ENCODE measurements around the gene PAH.

Gene PAH

GRCh38 chr12:102816816-102817434, 100.1 kb downstream of the PAH start:
- no peak overlapping the region for H3K27ac ChIP-seq (ENCODE audit: low read depth, low read length, severe bottlenecking)
- WGBS, 2 experiments (ENCODE audit: insufficient coverage in 2 of 2): no CpG with 5 or more reads among the region's 5 CpGs
- no peak overlapping the region for H3K4me3 ChIP-seq (ENCODE audit: extremely low read depth, insufficient read depth, low read length, poor library complexity, severe bottlenecking)
- H3K36me3 ChIP-seq (ENCODE audit: control insufficient read depth, insufficient read depth, low read length): no peaks in the 10 kb centered on the region
- no peaks in the 10 kb centered on the region for H3K4me1 ChIP-seq (ENCODE audit: control insufficient read depth, insufficient read depth, low read length, poor library complexity, severe bottlenecking)
- no peaks in the 10 kb centered on the region for H3K9me3 ChIP-seq (ENCODE audit: control insufficient read depth, low read length)

- Histone ChIP-seq H3K27ac (ENCODE audit: low read depth, low read length, severe bottlenecking) (no peak overlapping the region), H3K9me3 (ENCODE audit: control insufficient read depth, low read length) (no peaks in the 10 kb centered on the region), H3K4me1 (ENCODE audit: control insufficient read depth, insufficient read depth, low read length, poor library complexity, severe bottlenecking) (no peaks in the 10 kb centered on the region), H3K4me3 (ENCODE audit: extremely low read depth, insufficient read depth, low read length, poor library complexity, severe bottlenecking) (no peak overlapping the region), H3K36me3 (ENCODE audit: control insufficient read depth, insufficient read depth, low read length) (no peaks in the 10 kb centered on the region)
- WGBS, 2 experiments (ENCODE audit: insufficient coverage in 2 of 2): no CpG with 5 or more reads among the region's 2 CpGs
Observed at GRCh38 chr12:102814691-102815367, 102.2 kb downstream of the PAH start.

- Histone ChIP-seq H3K4me1 (ENCODE audit: control insufficient read depth, insufficient read depth, low read length, poor library complexity, severe bottlenecking) (no peaks in the 10 kb centered on the region), H3K9me3 (ENCODE audit: control insufficient read depth, low read length) (no peaks in the 10 kb centered on the region), H3K27ac (ENCODE audit: low read depth, low read length, severe bottlenecking) (no peak overlapping the region), H3K4me3 (ENCODE audit: extremely low read depth, insufficient read depth, low read length, poor library complexity, severe bottlenecking) (no peak overlapping the region), H3K36me3 (ENCODE audit: control insufficient read depth, insufficient read depth, low read length) (no peaks in the 10 kb centered on the region)
- WGBS, 2 experiments (ENCODE audit: insufficient coverage in 2 of 2): 51% methylated on average over 2 of the region's 8 CpGs; no CpG with 5 or more reads in 1 of the 2 experiments
Observed at GRCh38 chr12:102812344-102812743, 104.7 kb downstream of the PAH start.

DNA sequence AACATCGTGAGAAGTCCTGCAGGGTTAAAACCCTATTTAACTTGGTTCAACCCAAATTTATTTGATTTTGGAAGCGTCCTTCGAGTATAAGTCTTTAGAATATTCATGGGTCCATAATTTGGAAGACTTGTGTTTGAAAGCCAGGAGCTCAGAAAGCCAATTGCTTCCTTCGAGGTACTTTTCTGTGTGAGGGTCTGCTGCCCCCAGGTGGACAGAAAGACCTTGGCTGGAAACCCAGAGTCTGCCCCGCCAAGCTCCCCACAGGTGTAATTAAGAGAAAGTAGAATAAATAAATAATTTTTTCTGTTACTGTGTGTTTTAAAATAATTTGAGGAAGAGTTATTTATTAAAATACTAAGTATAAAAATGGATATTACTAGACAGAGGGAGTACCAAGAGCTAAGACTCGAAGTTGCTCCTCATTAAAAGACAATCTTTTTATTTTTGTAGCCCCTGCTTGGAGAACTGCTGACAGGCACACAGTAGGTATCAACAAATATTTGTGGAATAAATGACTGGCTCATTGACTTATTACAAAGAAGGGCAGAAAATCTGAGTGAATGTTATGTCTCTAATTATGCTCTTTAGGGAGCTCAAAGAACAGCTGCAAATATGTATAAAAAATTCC, 105.8 kb downstream of the PAH start:
- WGBS, 2 experiments (ENCODE audit: insufficient coverage in 2 of 2): 20 to 49% methylated on average over 4 of the region's 6 CpGs

DNA sequence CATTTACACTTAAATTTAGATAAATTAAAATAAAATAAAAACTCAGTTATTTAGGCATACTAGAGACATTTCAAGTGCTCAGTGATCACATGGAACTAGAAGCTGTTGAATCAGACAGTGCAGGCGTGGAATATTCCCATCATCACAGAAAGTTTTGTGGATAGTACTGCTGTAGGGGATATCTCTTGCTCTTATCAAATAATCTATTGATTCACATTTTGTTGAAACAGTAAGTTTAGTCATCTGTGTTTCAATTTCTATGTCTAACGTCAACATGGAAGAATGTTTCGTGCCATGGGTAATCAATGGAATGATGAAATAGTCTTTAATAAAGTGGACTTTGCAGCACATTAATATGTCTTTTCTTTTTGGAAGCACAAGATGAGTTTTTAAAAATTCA, 108.6 kb downstream of the PAH start:
- H3K9me3 ChIP-seq (ENCODE audit: control insufficient read depth, low read length): no peaks in the 10 kb centered on the region
- H3K4me1 ChIP-seq (ENCODE audit: control insufficient read depth, insufficient read depth, low read length, poor library complexity, severe bottlenecking): no peaks in the 10 kb centered on the region
- no peak overlapping the region for H3K4me3 ChIP-seq (ENCODE audit: extremely low read depth, insufficient read depth, low read length, poor library complexity, severe bottlenecking)
- 100% methylated on average over 2 of the region's 3 CpGs; no CpG with 5 or more reads in 1 of the 2 experiments for WGBS, 2 experiments (ENCODE audit: insufficient coverage in 2 of 2)
- H3K27ac ChIP-seq (ENCODE audit: low read depth, low read length, severe bottlenecking): no peak overlapping the region
- no peaks in the 10 kb centered on the region for H3K36me3 ChIP-seq (ENCODE audit: control insufficient read depth, insufficient read depth, low read length)

More for the DNA sequence above, 105.8 kb downstream of the PAH start:
- Histone ChIP-seq H3K9me3 (ENCODE audit: control insufficient read depth, low read length) (no peaks in the 10 kb centered on the region), H3K36me3 (ENCODE audit: control insufficient read depth, insufficient read depth, low read length) (no peaks in the 10 kb centered on the region), H3K4me3 (ENCODE audit: extremely low read depth, insufficient read depth, low read length, poor library complexity, severe bottlenecking) (no peak overlapping the region), H3K4me1 (ENCODE audit: control insufficient read depth, insufficient read depth, low read length, poor library complexity, severe bottlenecking) (no peaks in the 10 kb centered on the region), H3K27ac (ENCODE audit: low read depth, low read length, severe bottlenecking) (no peak overlapping the region)

GRCh38 chr12:102806592-102806991, 110.5 kb downstream of the PAH start:
- 80 to 85% methylated on average over 2 of the region's 2 CpGs for WGBS, 2 experiments (ENCODE audit: insufficient coverage in 2 of 2)
- no peak overlapping the region for H3K4me3 ChIP-seq (ENCODE audit: extremely low read depth, insufficient read depth, low read length, poor library complexity, severe bottlenecking)
- H3K9me3 ChIP-seq (ENCODE audit: control insufficient read depth, low read length): no peaks in the 10 kb centered on the region
- no peak overlapping the region for H3K27ac ChIP-seq (ENCODE audit: low read depth, low read length, severe bottlenecking)
- no peaks in the 10 kb centered on the region for H3K36me3 ChIP-seq (ENCODE audit: control insufficient read depth, insufficient read depth, low read length)
- no peaks in the 10 kb centered on the region for H3K4me1 ChIP-seq (ENCODE audit: control insufficient read depth, insufficient read depth, low read length, poor library complexity, severe bottlenecking)

- H3K4me1 ChIP-seq (ENCODE audit: control insufficient read depth, insufficient read depth, low read length, poor library complexity, severe bottlenecking): no peaks in the 10 kb centered on the region
- WGBS, 2 experiments (ENCODE audit: insufficient coverage in 2 of 2): 21 to 42% methylated on average over 2 of the region's 3 CpGs
- H3K9me3 ChIP-seq (ENCODE audit: control insufficient read depth, low read length): no peaks in the 10 kb centered on the region
- no peaks in the 10 kb centered on the region for H3K36me3 ChIP-seq (ENCODE audit: control insufficient read depth, insufficient read depth, low read length)
- no peak overlapping the region for H3K4me3 ChIP-seq (ENCODE audit: extremely low read depth, insufficient read depth, low read length, poor library complexity, severe bottlenecking)
- H3K27ac ChIP-seq (ENCODE audit: low read depth, low read length, severe bottlenecking): no peak overlapping the region
Observed at GRCh38 chr12:102806110-102806509, 110.9 kb downstream of the PAH start.

DNA sequence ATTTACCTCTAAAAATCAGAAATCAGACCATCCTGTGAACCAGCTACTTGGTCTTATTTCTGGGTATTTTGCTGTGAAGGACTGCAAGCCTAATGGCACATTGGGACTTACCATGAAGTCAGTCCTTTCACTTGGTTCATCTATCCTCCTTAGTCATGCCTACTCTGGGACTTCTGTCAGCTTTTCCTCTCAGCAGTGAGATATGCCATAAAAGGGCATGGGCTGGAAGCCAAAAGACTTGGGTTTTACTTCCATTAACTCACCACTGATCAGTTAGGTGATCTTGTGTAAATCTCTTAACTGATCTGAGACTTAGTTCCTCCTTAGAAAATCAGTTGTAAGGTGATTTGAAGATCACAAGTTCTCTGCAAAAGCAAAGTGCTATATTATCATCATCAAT, 116.5 kb downstream of the PAH start:
- no peaks in the 10 kb centered on the region for H3K36me3 ChIP-seq (ENCODE audit: control insufficient read depth, insufficient read depth, low read length)
- H3K9me3 ChIP-seq (ENCODE audit: control insufficient read depth, low read length): no peaks in the 10 kb centered on the region
- H3K4me3 ChIP-seq (ENCODE audit: extremely low read depth, insufficient read depth, low read length, poor library complexity, severe bottlenecking): no peak overlapping the region
- H3K4me1 ChIP-seq (ENCODE audit: control insufficient read depth, insufficient read depth, low read length, poor library complexity, severe bottlenecking): no peaks in the 10 kb centered on the region
- no peak overlapping the region for H3K27ac ChIP-seq (ENCODE audit: low read depth, low read length, severe bottlenecking)

- Histone ChIP-seq H3K9me3 (ENCODE audit: control insufficient read depth, low read length) (no peaks in the 10 kb centered on the region), H3K36me3 (ENCODE audit: control insufficient read depth, insufficient read depth, low read length) (no peaks in the 10 kb centered on the region), H3K27ac (ENCODE audit: low read depth, low read length, severe bottlenecking) (no peak overlapping the region), H3K4me1 (ENCODE audit: control insufficient read depth, insufficient read depth, low read length, poor library complexity, severe bottlenecking) (no peaks in the 10 kb centered on the region), H3K4me3 (ENCODE audit: extremely low read depth, insufficient read depth, low read length, poor library complexity, severe bottlenecking) (no peak overlapping the region)
- WGBS, 2 experiments (ENCODE audit: insufficient coverage in 2 of 2): 86 to 87% methylated on average over 5 of the region's 9 CpGs
Observed at GRCh38 chr12:102799229-102799628, 117.8 kb downstream of the PAH start.

DNA sequence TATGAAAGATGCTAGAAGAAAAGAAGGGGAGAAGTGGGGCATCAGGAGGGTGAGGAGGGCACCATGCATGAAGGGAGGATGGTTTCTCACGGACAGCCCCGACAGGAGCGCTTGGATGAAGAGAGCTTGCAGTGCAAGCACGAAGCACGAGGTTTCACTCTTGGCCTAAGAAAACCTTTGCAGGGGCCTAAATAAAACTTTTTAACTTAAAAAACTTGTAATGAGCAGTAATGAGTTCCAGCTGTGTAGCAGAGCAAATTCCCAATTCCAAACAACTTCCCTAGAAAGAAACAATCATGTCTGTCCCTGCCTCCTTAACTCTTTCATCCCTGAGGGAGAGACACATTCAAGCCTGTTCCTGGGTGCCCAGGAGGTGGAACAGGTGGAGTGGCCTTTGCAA, 119.5 kb downstream of the PAH start:
- H3K27ac ChIP-seq (ENCODE audit: low read depth, low read length, severe bottlenecking): no peak overlapping the region
- H3K4me3 ChIP-seq (ENCODE audit: extremely low read depth, insufficient read depth, low read length, poor library complexity, severe bottlenecking): no peak overlapping the region
- H3K4me1 ChIP-seq (ENCODE audit: control insufficient read depth, insufficient read depth, low read length, poor library complexity, severe bottlenecking): no peaks in the 10 kb centered on the region
- WGBS, 2 experiments (ENCODE audit: insufficient coverage in 2 of 2): 92 to 100% methylated on average over 3 to 5 of the region's 5 CpGs
- no peaks in the 10 kb centered on the region for H3K9me3 ChIP-seq (ENCODE audit: control insufficient read depth, low read length)
- H3K36me3 ChIP-seq (ENCODE audit: control insufficient read depth, insufficient read depth, low read length): no peaks in the 10 kb centered on the region

DNA sequence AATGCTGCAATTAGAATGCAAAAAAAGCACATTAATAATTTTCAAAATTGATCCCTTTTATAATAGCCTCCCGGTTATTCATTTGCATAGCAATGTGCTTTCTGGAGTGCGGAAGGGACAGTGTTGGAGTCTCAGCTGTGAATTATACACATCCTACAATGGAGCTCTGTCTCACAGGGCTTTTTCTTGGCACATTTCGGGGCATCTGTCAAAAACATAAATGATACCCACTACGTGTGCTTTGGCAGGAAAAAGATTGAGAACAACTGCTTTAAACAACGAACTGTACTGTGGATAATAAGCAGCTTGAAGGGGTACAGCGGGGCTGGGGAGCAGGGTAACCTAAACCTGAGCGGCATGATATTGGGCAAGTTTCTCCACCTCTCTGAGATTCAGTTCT, 123.1 kb downstream of the PAH start:
- no peaks in the 10 kb centered on the region for H3K4me1 ChIP-seq (ENCODE audit: control insufficient read depth, insufficient read depth, low read length, poor library complexity, severe bottlenecking)
- H3K4me3 ChIP-seq (ENCODE audit: extremely low read depth, insufficient read depth, low read length, poor library complexity, severe bottlenecking): no peak overlapping the region
- no peak overlapping the region for H3K27ac ChIP-seq (ENCODE audit: low read depth, low read length, severe bottlenecking)
- WGBS, 2 experiments (ENCODE audit: insufficient coverage in 2 of 2): 86 to 88% methylated on average over 4 to 6 of the region's 7 CpGs
- H3K36me3 ChIP-seq (ENCODE audit: control insufficient read depth, insufficient read depth, low read length): no peaks in the 10 kb centered on the region
- H3K9me3 ChIP-seq (ENCODE audit: control insufficient read depth, low read length): no peaks in the 10 kb centered on the region
